Inflammatory macrophage treated with lipopolysaccharide for 4 hours (primary cell): Measurements from ENCODE around the gene KCNQ1.

ENCODE experiments used
- DNase-seq: peaks from one replicate; pipeline ENCODE4 v3.0.0-alpha.2; 2020

Gene KCNQ1

DNA sequence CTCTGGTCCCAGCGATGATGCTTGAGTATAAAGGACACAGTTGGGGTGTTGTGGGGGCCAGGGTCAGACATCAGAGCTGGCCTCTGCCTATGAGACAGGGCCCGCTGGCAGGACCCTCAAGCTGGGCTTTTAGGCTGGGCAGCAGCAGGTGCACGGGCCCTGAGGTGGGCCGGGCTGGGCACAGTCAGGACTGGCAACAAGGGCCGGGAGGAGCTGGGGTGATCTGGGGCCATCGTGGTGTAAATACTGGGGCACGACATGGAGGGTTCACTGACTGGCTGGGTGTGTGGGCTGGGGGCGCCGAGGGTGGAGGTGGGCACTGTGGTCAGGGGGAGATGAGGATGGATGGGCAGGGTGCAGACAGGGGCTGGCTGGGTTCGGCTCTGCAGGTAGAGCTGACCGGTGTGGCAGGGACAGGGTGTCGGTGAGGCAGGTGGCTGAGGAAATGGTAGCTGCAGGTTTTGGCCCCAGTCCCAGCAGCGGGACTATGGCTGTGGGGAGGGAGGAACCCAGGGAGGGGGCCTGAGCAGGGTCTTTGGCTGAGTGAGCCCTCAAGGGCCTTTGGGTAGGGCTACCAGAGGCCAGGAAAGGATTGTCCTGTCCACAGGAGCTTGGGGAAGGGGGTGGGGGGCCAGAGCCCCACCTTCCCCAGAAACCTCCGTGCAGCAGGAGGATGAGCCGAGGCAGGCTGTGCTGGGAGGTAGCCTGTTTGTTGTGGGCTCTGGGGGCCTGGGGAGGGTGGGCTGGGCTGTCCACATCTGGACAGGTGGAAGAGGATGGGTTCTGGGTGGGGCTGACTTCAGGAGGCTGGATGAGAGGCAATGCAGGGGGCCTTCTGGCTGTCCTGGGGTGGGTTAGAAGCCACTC is 81.4 kb downstream of the KCNQ1 start:
- no peak for DNase-seq

DNA sequence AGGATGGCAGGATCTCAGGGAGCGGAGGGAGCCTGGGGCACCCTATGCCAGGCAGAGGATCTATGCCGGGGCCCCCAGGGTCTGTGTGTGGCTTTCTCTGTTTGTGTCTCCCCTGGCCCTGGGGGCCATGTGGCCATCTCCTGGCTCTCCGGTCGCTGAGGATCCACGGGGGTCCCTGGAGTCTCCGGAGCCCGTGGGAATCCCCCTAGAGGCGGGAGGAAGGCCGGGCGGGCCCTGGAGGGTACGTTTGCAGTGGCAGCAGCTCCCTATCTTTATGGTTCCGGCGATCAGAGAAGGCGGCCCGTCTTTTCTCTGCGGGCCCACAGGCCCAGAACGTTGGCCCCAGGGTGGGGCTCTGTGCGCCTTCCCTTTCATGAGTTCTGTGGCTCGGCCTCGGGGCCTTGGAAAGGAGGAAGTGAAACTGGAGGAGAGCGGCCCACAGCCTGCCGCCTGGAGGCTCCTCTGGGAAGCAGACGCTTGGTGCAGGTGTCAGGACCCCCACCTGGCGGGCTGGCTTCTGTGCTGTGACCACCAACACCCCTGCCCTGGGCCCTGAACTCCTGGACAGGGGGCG is 82.1 kb downstream of the KCNQ1 start:
- peak; percentile 87 for DNase-seq

DNA sequence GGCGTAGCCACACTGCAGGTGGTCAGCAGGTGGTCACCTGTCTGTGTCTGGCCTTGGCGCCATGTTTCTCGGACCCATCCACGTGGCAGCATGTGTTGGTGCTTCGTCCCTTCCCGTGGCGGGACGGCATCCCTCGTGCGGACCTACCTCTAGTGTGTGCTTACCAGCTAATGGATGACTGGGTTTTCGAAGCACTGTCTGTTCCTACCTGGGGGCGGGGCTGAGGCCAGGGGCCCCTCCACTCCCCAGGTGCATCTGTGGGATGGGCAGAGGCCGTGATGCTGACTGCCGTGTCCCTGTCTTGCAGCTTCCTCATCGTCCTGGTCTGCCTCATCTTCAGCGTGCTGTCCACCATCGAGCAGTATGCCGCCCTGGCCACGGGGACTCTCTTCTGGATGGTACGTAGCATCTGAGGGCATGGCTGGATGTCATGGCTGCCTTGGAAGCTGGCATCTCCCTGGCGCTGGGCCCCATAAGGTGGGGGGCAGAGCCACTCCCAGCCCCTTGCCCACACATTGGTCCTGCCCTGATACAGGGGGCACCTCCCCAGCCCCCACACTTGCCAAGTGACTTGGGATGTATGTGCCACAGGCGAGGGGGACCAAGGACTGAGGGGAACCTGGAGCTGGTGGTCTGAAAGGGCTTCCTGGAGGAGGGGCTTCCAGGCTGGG is 82.9 kb downstream of the KCNQ1 start:
- no peak for DNase-seq

DNA sequence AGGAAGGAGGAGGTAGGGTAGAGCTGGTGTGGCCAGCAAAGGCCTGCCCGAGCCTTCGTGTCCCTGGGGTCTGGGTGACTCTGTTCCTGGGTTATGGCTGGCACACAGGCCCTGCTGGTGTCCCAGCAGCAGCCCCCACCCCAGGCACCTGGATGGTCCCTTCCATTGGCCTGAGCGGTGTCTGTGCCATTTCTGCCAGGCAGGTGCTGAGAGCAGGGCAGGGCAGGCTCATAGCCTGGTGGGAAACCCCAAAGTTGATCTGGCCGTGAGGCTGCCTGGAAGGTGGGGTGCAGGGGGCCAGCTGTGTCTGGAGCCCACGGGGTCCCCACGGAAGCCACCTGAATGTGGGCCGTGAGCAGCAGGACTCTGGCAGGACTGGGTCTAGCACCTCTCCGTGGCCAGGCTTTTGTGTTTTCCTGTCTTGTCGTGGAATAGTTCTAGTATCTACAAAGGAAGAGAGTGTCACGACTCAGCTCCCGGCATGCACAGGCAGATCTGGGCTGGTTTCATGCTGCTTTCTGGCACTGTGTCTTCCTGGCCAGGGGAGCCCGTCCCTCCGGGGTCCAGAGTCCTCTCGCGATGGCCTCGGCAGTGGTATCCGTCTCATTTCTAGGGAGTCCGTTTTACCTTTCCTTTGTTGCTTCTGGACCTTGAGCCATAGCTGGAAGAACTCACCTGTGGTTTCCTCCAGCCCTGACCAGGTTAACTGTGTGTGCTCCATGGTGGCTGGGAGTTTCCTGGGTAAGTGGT is 83.7 kb downstream of the KCNQ1 start:
- no peak for DNase-seq

DNA sequence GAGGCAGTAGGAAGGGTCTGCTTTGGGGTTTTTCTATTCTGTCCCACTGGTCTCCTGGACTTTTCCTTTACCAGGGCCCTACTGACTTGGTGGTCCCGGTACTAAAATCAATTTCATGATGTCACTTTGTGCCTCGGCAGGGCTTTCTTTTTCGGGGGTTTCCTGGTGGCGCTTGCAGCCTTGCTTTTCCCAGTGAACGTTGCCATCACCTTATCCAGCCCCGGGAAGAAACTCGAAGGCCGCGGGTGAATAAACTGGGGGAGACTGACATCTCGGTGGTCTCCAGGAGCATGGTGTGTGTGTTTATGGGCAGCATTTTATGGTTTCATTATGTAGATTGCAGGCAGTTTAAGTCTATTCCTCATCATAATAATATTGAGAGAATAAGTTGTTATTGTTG is 84.4 kb downstream of the KCNQ1 start:
- DNase-seq = no peak

DNA sequence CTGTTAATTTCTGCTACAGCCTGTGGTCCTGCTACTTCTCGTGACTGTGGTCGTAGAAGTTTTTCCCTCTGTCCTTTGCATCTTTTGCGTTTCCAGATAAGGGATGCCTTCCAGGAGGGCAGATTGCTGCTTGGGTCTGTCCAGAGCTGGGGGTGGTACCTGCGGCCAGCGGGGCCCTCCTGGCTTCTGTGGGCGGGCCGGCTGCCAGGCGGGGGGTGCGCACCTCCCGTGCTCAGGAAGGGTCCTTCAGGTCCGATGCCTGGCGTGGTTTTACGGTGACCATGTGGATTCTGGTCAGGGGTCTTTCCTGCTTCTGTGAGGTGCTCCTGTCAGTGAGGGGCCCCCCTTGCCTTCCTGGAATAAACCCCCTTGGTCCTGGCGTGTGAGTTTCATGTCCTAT is 84.8 kb downstream of the KCNQ1 start:
- no peak for DNase-seq

DNA sequence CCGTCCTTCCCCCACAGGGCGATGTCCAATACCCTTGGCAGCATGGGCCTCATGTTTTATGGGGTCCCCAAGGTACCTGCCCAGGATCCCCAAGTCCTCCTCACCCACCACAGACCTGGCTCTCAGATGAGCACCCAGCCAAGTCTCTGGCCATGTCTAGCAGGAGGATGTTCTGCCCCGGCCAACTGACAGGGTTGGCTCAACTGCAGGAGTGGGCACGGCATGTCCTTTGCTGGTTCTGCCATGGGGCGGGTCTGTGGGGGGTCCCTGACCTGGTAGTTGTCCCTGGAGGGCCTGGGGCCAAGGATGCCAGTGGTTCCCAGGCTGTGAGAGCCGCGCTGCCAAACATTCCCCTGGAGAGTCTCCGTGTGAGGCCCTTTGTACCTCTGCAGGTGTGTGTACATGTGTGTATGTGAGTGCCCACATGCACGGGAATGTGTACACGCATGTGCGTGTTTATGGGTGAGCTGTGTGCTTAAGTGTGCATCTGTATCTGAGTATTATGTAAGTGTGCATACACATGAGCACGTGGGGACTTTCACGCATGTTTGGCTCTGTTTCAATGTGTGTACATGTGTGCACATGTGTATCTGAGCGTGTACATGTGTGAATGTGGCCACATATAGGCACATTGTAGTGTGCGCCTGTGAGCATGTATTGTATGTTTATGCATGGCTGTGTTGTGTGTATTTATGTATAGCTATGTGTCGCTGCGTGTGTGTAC is 85.5 kb downstream of the KCNQ1 start:
- DNase-seq = no peak

DNA sequence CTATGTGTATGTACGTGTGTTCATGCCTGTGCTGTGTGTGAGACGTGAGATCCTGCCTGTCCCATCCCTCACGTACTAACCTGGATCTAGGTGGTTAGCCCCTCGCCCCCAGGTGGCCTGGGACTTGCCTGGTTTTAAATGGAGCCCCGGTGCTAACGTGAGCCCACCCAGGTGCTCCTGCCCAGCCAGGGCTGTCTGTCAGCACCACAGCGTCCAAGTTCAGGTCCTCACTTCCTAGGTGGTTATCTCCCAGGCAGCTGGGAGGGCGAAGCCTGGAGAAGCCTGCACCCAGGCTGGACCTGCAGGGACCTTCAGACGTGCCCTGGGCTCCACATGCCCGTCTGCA is 86.0 kb downstream of the KCNQ1 start:
- DNase-seq = no peak

DNA sequence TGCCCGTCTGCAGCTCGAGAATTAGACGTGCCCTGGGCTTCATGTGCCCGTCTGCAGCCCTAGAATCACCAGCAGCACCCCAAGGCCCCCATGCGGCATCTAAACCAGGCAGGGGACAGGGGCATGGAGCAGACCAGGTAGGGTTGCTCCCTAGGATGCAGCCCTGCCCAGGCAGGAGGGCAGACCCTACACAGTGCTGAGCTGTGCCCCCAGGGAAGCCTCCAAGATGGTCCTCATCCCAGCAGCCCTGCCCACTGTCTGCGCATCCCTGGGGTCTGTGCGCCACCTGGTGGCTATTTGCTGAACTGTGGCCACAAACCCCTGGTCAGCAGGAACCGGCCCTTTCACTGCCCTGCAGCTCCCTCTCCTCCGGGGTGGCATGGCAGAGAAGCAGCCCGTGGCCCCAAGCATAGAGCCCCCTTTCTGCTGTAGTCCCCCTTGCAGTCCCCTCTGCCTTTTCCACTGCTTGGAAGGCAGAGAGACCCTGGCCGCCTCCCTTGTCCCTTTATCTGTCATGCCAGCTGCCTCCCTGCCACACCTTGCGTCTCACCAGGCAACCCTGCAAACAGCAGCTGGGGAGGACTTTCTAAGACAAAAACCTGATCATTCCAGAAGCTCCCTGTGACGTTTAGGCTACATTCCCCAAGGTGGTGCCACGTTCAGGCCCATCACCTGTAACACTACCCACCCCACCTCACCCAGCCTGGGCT is 86.6 kb downstream of the KCNQ1 start:
- DNase-seq = peak; percentile 60

DNA sequence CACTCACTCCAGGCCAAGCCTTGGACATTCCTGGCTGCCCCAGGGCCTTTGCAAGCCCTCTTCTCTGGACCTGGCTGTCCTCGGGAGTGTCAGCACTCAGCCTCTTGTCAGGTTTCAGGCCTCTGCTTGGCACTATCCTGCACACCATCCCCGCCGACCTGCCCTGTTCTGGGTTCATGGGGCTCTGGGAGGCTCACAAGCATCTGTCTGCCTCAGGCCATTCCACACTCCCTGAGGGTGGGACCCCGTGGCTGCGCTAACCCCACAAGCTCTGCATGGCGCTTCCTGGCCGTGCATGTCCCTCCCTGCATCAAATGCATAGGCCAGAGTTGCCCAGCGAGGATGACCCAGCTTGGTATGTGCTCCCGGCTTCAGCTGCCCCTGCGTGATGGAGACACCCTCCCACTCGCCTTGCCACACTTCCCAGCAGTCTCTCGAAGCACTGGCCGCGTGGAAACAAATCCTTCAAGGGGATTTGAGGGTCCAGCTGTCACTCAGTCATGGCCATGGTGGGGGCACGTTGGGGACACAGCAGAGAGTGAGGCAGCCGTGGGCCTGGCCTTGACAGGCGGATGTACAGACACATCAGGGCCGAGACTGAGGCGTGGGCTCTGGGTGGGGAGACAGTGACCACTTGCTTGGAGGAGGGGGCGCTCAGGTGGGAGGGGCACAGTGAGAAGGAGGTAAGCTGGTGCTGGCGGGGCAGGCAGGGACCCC is 87.3 kb downstream of the KCNQ1 start:
- DNase-seq = no peak

DNA sequence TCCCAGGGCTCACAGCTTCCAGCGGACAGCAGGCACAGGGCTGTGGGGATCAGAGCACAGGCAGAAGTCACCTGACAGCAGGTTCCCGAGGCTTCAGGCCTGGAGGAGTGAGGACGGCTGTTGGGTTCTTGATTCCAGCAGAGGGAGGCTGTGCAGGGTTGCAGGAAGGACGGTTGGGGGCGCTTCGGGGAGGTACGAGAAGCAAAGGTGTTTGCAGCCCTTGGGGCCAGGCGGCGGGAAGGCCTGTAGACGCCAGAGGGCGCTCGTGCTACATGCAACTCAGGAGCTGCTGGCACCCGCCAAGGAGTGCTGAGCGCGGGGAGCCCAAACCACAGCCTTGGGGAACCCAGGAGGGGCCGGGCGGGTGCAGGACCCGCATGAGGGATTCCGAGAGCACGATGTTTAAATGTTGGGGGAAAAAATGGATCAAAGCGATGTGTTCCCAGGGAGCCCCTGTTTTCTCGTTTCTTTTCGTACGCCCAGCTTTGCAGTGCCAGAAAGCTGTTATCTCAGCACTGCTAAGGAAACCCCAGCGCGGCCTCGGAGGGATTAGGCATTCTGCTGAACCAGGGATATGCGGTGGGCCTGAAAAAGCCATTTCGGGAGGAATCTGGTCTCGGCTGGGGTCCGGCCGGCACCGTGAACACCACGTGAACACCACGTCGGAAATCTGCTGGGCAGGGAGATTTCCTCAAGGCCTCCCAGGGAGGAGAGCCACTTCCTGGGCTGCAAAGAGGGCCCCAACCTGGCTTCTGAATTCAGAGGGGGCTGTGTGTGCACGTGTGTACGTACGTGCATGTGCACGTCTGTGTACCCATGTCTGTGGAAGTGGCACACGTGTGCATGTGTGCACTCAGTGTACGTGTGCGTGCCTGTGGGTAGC is 88.1 kb downstream of the KCNQ1 start:
- peak; percentile 82 for DNase-seq

DNA sequence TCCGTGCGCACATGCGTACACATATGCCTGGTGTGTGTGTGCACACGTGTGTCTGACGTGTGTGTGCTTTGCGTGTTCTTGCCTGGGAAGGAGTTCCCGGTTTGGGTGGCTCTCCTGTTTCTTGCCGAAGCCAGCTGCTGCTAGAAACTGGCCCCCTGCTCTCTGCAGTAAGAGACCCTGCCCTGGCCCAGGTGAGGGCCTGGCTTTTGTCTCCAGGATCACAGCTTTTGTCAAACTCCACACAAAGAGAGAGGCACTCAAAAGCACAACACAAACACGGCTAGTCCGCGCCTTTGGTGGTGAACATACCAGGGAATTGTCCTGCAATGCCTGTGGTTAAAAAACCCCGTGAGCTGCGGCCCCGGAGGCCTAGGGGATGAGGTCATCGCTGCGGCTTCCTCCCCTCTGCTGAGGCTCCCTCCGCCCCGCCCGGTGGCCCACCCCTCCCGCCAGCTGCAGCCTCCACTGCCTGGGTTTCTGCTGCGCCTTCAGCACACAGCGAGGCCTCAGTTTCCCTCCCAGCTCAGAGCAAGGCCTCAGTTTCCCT is 88.9 kb downstream of the KCNQ1 start:
- peak; percentile 88 for DNase-seq

DNA sequence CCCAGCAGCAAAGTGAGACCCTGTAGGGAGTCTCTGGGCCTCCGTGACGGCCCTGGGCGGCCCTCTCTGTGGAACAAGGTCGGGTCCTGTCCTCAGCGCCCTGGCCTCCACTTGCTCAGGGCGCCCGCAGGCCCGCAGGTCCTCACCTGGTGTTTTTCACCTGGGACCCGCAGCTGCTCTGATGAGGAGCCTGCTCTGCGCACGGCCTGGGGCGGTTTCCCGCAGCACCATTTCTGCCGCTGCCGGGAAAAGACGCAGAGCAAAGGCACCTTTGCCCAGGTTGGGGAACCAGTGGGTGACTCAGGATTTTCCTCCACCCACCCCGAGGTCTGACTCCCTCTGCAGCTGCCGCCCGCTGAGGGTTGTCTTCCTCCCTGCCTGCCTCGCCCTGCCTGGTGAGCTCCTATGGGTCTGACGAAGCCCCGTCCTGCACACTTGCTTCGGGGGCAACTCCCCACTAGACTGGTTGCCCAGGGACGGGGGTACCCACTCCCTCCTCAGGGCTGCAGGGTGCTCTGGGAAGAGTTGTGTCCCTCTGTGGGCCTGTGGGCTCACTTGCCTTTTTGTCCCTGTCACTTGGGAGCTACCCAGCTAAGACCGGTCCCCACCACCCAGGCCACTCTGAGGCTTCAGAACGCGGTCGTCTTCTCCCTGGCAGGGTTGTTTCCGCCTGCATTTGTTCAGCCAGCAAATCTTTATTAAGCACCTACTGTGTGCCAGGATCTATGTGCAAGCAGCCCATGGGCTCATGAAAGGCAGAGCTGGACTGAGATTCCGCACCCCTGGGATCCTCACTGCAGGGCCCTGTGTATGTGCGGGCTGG is 89.5 kb downstream of the KCNQ1 start:
- DNase-seq = no peak

DNA sequence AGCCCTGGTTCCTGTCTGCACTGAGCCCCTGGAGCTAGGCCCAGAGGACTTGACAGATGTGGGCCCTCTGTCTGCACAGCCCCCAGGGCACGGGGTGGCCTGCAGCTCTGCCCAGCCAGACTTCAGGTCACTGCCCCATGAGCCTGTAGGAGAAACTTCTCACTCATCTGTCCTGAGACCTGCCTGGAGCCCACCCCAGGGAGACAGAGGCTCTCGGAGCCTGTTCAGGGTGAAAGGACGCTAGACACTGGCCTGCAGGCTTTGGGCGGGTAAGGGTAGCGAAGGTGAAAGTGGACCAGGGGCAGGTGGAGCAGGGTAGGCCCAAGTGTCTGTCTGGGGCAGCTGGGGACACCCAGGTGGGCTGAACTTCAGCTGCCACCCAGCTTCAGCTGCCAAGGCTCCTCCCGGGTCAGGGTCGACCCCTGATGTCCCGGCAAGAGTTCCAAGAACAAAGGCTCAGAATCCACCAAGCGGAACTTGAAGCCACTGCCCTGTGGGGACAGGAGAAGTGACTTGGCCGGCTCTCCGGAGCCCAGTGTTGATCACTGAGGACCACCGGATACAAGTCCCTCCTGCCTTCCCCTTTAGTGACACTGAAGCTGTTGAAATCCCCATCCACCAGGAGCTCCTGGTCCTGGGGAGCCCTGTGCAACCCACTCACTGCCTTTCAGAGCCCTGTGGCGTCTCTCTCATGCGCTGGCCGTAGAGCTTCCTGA is 90.3 kb downstream of the KCNQ1 start:
- no peak for DNase-seq

DNA sequence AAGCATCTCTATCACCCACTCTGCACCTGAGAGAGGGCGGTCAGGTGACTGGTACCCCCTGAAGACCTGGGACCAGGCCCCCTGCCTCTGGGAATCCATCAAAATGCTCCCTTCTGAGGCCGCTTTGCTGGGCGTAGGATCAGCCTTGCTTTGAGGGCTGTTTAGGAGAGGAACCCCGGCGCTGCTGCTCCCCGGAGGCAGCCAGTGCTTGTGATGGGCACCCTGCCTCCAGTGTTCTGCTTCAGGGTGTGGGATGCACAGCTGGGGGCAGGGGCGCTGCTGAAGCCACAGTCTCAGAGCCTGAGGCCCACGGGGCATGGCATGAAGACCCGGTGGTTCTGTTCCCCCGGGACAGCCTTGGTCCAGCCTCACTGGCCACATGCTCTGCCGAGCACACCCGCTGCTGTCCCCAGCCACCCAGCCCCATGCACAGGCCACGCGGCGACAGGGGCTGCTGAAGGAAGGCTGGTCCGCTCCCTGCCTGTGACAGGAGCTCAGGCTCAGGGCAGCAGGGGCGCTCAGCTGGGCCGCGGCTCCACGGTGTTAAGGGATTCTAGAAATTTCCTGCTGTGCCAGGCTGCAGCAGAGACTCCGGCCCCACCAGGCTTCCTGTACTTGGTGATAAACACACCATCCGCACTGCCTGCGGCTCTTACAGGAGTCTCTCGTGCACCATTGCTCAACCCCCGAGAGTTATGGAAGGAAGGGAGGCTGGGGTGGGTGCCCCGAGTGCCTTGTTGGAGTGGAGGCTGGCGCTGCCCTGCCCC is 91.0 kb downstream of the KCNQ1 start:
- no peak for DNase-seq

DNA sequence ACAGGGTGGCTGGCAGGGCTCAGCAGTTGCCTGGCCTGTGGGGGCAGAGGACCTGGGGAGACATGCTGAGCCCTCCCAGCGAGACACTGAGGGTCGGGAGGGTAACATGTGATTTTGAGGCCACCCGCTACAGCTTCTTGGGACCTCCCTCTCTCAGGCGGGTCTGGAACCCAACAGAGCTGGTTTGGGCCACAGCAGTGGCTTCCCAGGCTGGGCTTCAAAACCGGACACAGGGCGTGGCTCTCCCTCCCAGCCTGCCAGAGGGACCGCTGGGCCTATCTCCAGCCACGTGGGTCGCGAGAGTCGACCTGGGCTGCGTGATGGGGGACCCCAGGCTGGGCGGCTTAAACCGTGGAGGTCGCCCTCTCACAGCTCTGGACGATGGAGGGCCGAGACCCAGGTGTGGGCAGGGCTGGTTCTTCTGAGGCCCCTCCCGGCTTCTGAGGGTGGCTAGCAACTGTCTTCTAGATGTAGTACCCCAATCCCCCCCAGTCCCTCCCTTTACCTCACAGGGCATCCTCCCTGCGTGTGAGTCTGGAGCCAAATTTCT is 91.7 kb downstream of the KCNQ1 start:
- DNase-seq = no peak

DNA sequence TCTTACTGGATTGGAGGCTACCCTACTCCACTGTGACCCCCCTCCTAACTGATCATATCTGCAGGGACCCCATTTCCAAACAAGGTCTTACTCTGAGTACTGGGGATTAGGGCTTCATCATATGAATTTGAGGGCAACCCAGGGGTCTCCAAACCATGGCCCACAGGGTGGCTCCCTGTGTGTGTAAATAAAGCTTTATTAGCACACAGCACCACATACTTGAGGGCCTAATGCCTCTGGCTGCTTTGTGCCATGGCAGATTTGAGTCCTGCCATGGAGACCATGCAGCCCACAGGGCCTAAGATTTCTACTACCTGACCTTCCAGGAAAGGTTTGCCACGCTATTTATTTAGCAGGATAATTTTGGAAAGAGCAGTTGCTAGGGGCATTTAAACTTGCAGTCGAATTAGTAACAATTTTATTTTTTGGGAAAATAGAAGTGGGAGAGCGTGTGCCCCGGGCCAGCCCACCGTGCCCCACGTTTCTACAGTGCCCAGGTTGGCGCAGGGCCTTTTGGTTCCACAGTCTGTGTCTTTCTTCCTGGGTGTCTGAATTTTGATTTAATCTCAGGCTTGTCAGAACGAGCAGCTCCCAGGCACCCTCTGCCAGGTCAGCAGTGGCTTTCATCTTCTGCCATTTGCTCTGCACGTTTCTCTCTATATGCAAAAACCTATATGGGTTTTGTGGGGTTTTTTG is 92.3 kb downstream of the KCNQ1 start:
- DNase-seq = no peak
